Testis (tissue), 2 donors: ENCODE data around the gene TMEM9.

Source experiments
- CTCF ChIP-seq, 3 experiments: fragments of 450-650 bp in 2 of 3; fragments of 200-600 bp in 1 of 3; sonication (generic) in 1 of 3; IDR thresholded peaks; one replicate each; pipeline ENCODE4 v1.5.1; 2016 to 2019; ENCODE audit warnings: antibody characterized with exemption in 3 of 3, mild to moderate bottlenecking in 2 of 3, moderate library complexity in 1 of 3
- POLR2A ChIP-seq: fragments of 450-650 bp; IDR thresholded peaks from one replicate; pipeline ENCODE4 v1.6.1; 2017; ENCODE audit warnings: antibody characterized with exemption, mild to moderate bottlenecking, moderate library complexity

GRCh38 chr1:201176940-201177339 is 22.7 kb upstream of the TMEM9 start:
- TF ChIP-seq CTCF (IDR thresholded peaks at IDR 0.05), result no peak
- TF ChIP-seq POLR2A, result no peak
